Kasumi-1 (cell line): ENCODE measurements around the gene TMED6.
"Not testable (repeated sequence)": the region's sequence is repeated elsewhere in the genome, so short reads cannot be mapped to it uniquely, and the experiment has no call there.

Experiments used
- DNase-seq, 2 experiments: peaks; one replicate each; lab custom pipeline; 2025; lab: John Stamatoyannopoulos, UW

The TMED6 gene

GRCh38 chr16:69301861-69302260, 49.7 kb downstream of the TMED6 start:
- no peak for DNase-seq

- no peak for DNase-seq
Observed at GRCh38 chr16:69301187-69301586, 50.4 kb downstream of the TMED6 start.

- no peak for DNase-seq
Observed at GRCh38 chr16:69298261-69298660, 53.3 kb downstream of the TMED6 start.

- not testable (repeated sequence) for DNase-seq
Observed at GRCh38 chr16:69296771-69297170, 54.8 kb downstream of the TMED6 start.

GRCh38 chr16:69294051-69294450, 57.5 kb downstream of the TMED6 start:
- DNase-seq = no peak

- DNase-seq = no peak
Observed at GRCh38 chr16:69293401-69293800, 58.2 kb downstream of the TMED6 start.
